SH-SY5Y (cell line): ENCODE data around the gene ATP8A2.

Experiments used
- GATA2 ChIP-seq: IDR thresholded peaks from 2 replicates; pipeline ENCODE4 v1.6.1; 2011; ENCODE audit warnings: mild to moderate bottlenecking, low read depth, low read length
- GATA3 ChIP-seq: IDR thresholded peaks from 2 replicates; pipeline ENCODE4 v1.6.1; 2011; ENCODE audit warnings: low read depth, mild to moderate bottlenecking, low read length, moderate library complexity

DNA sequence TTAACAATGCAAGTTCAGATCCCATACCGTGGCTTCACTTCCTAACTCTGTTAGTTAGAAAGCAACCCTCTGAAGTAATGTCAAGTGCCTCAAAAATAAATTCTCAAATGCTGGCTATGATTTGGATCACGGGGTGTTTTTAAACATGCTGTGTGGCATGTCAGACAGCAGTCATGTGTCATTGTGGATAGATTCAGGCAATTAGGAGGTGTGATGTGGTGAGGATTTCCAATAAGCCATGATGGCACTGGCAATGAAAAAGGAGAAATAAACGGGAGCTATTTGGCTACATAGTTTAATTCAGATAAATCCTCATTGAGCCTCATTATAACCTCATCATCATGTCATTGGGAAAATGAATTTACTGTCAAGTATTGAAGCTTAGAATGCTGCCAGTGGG, 130.3 kb downstream of the ATP8A2 start:
- TF ChIP-seq GATA3 (no peak), GATA2 (no peak)
